CD14-positive monocyte (primary cell): Measurements from ENCODE around the gene TNPO3. TPM values are rescaled to one million over a fixed set of nuclear protein-coding genes. Genes with fewer than 3 reads are reported as not detected.
A peak's percentile ranks its signal among the peaks of the same experiment; 100 is the strongest.

Experiments
- DNase-seq, 3 donors: peaks; one replicate each; pipeline ENCODE4 v3.0.0-alpha.2; 2011 to 2022
- H2AFZ ChIP-seq: 2 replicates; pipeline ENCODE4 v1.6.0; 2012; ENCODE audit warnings: mild to moderate bottlenecking, low read depth, low read length, inconsistent platforms; ENCODE audit not compliant: insufficient read depth, poor library complexity, severe bottlenecking
- H3K27ac ChIP-seq, 2 donors: 1 replicate in 1 of 2; 2 replicates in 1 of 2; pipeline ENCODE4 v1.5.1; 2012 to 2013; ENCODE audit warnings: low read length in 2 of 2, control low read depth in 1 of 2, inconsistent platforms in 1 of 2, low read depth in 1 of 2, mild to moderate bottlenecking in 1 of 2
- H3K27me3 ChIP-seq, 2 donors: one replicate each; pipeline versions ENCODE4 v1.6.0 to v1.6.1; 2011 to 2013; ENCODE audit warnings: low read length in 2 of 2; ENCODE audit not compliant: control insufficient read depth in 2 of 2, insufficient read depth in 2 of 2
- H3K36me3 ChIP-seq, 2 donors: replicated peaks in 1 of 2; 1 replicate in 1 of 2; 2 replicates in 1 of 2; pipeline versions ENCODE4 v1.5.1 to v1.6.1; 2012 to 2013; ENCODE audit warnings: low read length in 2 of 2, control low read depth in 1 of 2, inconsistent platforms in 1 of 2, mild to moderate bottlenecking in 1 of 2; ENCODE audit not compliant: insufficient read depth in 2 of 2, control insufficient read depth in 1 of 2
- H3K4me1 ChIP-seq, 2 donors: 1 replicate in 1 of 2; 2 replicates in 1 of 2; pipeline versions ENCODE4 v1.5.1 to v1.6.1; 2012 to 2013; ENCODE audit warnings: low read length in 2 of 2, control low read depth in 1 of 2, inconsistent platforms in 1 of 2, mild to moderate bottlenecking in 1 of 2, moderate library complexity in 1 of 2; ENCODE audit not compliant: insufficient read depth in 2 of 2, control insufficient read depth in 1 of 2
- H3K4me2 ChIP-seq: replicated peaks from 2 replicates; pipeline ENCODE3; 2012; ENCODE audit warnings: low read length, moderate library complexity, mild to moderate bottlenecking; ENCODE audit not compliant: poor library complexity, severe bottlenecking; ENCODE audit errors: extremely low read depth
- H3K4me3 ChIP-seq, 3 experiments: fragments of 200-600 bp in 1 of 3; sonication (generic) in 1 of 3; replicated peaks in 1 of 3; 1 replicate in 2 of 3; 2 replicates in 1 of 3; pipeline ENCODE4 v1.5.1; 2011 to 2013; ENCODE audit warnings: low read length in 3 of 3, mild to moderate bottlenecking in 3 of 3, control low read depth in 2 of 3, low read depth in 2 of 3, inconsistent platforms in 1 of 3, moderate library complexity in 1 of 3
- H3K79me2 ChIP-seq: 2 replicates; pipeline ENCODE4 v1.6.0; 2012; ENCODE audit warnings: mild to moderate bottlenecking, control low read depth, inconsistent platforms, low read length, moderate library complexity; ENCODE audit not compliant: insufficient read depth
- H3K9ac ChIP-seq: 2 replicates; pipeline ENCODE4 v1.6.0; 2017; ENCODE audit warnings: low read length, mild to moderate bottlenecking; ENCODE audit not compliant: insufficient read depth, poor library complexity, severe bottlenecking
- H3K9me3 ChIP-seq, 2 donors: replicated peaks in 1 of 2; 1 replicate in 1 of 2; 2 replicates in 1 of 2; pipeline versions ENCODE4 v1.5.1 to v1.6.1; 2012 to 2013; ENCODE audit warnings: low read length in 2 of 2, control low read depth in 1 of 2; ENCODE audit not compliant: control insufficient read depth in 1 of 2, insufficient read depth in 1 of 2
- H4K20me1 ChIP-seq: 2 replicates; pipeline ENCODE4 v1.6.0; 2012; ENCODE audit warnings: mild to moderate bottlenecking, low read length, control low read depth, moderate library complexity; ENCODE audit not compliant: insufficient read depth
- H3K27ac Mint-ChIP-seq, 7 donors: one replicate each; pipeline ENCODE4 v1.8.0; 2020; ENCODE audit warnings: mild to moderate bottlenecking in 7 of 7, mixed read lengths in 7 of 7, moderate library complexity in 6 of 7, inconsistent platforms in 2 of 7
- H3K27me3 Mint-ChIP-seq, 3 donors: one replicate each; pipeline ENCODE4 v1.8.0; 2021 to 2022; ENCODE audit warnings: low read depth in 3 of 3, mild to moderate bottlenecking in 3 of 3, mixed read lengths in 3 of 3, moderate library complexity in 3 of 3, inconsistent platforms in 1 of 3
- H3K36me3 Mint-ChIP-seq, 2 donors: one replicate each; pipeline ENCODE4 v1.8.0; 2020; ENCODE audit warnings: mixed read lengths in 2 of 2, inconsistent platforms in 1 of 2, mild to moderate bottlenecking in 1 of 2
- H3K4me1 Mint-ChIP-seq: one replicate; pipeline ENCODE4 v1.8.0; 2020; ENCODE audit warnings: mild to moderate bottlenecking, mixed read lengths
- H3K4me3 Mint-ChIP-seq, 2 donors: one replicate each; pipeline ENCODE4 v1.8.0; 2020; ENCODE audit warnings: mild to moderate bottlenecking in 2 of 2, mixed read lengths in 2 of 2, moderate library complexity in 1 of 2
- H3K9me3 Mint-ChIP-seq, 7 donors: one replicate each; pipeline ENCODE4 v1.8.0; 2020 to 2022; ENCODE audit warnings: mixed read lengths in 7 of 7, mild to moderate bottlenecking in 6 of 7, moderate library complexity in 6 of 7, inconsistent platforms in 2 of 7
- CTCF ChIP-seq: fragments of 200-600 bp; IDR thresholded peaks from one replicate; pipeline ENCODE4 v1.8.0; 2022; ENCODE audit warnings: antibody characterized with exemption, mild to moderate bottlenecking
- WGBS: methylation state at CpG from one replicate; pipeline ENCODE4 v1.1.5; 2013; ENCODE audit warnings: missing lambda C conversion rate; ENCODE audit not compliant: insufficient coverage; 5-methylcytosine and 5-hydroxymethylcytosine counted together
- intact Hi-C, 2 donors: fragments of 100-400 bp; cut with micrococcal nuclease; formaldehyde crosslinking; loops; one replicate each; pipeline versions ENCODE4 v1.15.0 to v1.15.1; 2023
- polyA plus RNA-seq, 3 donors: library from polyadenylated mRNA; depleted of rRNA in 1 of 3; unstranded in 2 of 3; stranded (reverse) in 1 of 3; fragments of 300-500 nt in 2 of 3; fragments of >200 nt in 1 of 3; fragmentation: Illumina TruSeq in 2 of 3; gene quantifications; 1 replicate in 2 of 3; 2 replicates in 1 of 3; pipeline ENCODE4 v1.2.3, GENCODE V29; 2012 to 2021

Gene TNPO3
- polyA plus RNA-seq, 3 donors: 17.0 to 23.8 (median 19.7) TPM

GRCh38 chr7:129017264-129017663 lies 37.6 kb downstream of the TNPO3 start:
- intact Hi-C loops: no loop called here
- Histone ChIP-seq H3K36me3 (peaks cover 26 to 48% of the 10 kb centered on the region in 2 donors), H3K4me3 (no peak overlapping the region), H3K4me2 (no peak overlapping the region), H3K79me2 (peaks cover 93% of the 10 kb centered on the region), H4K20me1 (peaks cover 75% of the 10 kb centered on the region), H3K27me3 (no peaks in the 10 kb centered on the region), H3K27ac (peak overlapping the region in 1 of 2 donors; percentile 33), H3K9me3 (no peaks in the 10 kb centered on the region), H2AFZ (no peak overlapping the region), H3K9ac (no peak overlapping the region), H3K4me1 (peaks cover 25 to 32% of the 10 kb centered on the region in 2 donors)
- TF ChIP-seq CTCF: no peak
- DNase-seq: no peak
- peaks cover 33 to 57% of the 10 kb centered on the region in 2 donors for H3K36me3 Mint-ChIP-seq
- no peak overlapping the region for H3K4me3 Mint-ChIP-seq
- H3K4me1 Mint-ChIP-seq: peaks cover 29% of the 10 kb centered on the region
- peaks cover 0 to 2% (median 0%) of the 10 kb centered on the region in 7 donors for H3K9me3 Mint-ChIP-seq
- no CpG with 5 or more reads among the region's 2 CpGs for WGBS
- H3K27ac Mint-ChIP-seq: peak overlapping the region in 2 of 7 donors; percentile 3 to 77
- H3K27me3 Mint-ChIP-seq: peaks cover 0 to 1% (median 0%) of the 10 kb centered on the region in 3 donors

- Mint-ChIP-seq H3K36me3 (peaks cover 43 to 69% of the 10 kb centered on the region in 2 donors), H3K4me3 (no peak overlapping the region), H3K4me1 (peaks cover 37% of the 10 kb centered on the region), H3K9me3 (no peaks in the 10 kb centered on the region), H3K27ac (peak overlapping the region; percentile 82 to 96 (median 92)), H3K27me3 (peaks cover 0 to 1% (median 0%) of the 10 kb centered on the region in 3 donors)
- Histone ChIP-seq H3K27me3 (no peaks in the 10 kb centered on the region), H3K9ac (no peak overlapping the region), H3K27ac (peak overlapping the region; percentile 67 to 71), H3K4me1 (peaks cover 25 to 32% of the 10 kb centered on the region in 2 donors), H3K36me3 (peaks cover 33 to 67% of the 10 kb centered on the region in 2 donors), H3K9me3 (no peaks in the 10 kb centered on the region), H4K20me1 (peaks cover 64% of the 10 kb centered on the region), H3K79me2 (peaks cover 91% of the 10 kb centered on the region), H3K4me2 (peak overlapping the region; percentile 8), H3K4me3 (no peak overlapping the region), H2AFZ (no peak overlapping the region)
- WGBS: 0% methylated on average over 1 of the region's 6 CpGs
- no peak for TF ChIP-seq CTCF
- intact Hi-C loops: no loop called here
- peak; percentile 57 to 78 (median 72) for DNase-seq
These were observed 40.3 kb downstream of the TNPO3 start for GRCh38 chr7:129014501-129015101.
